ENCODE measurements around the gene MMP14. TPM values are rescaled to one million over a fixed set of nuclear protein-coding genes. Genes with fewer than 3 reads are reported as not detected.

MMP14 gene
- total and polyA plus RNA-seq, 2 experiments from 2014 or later: 21.4 to 160 TPM

- Histone ChIP-seq H3K4me3 (peak overlapping the region; percentile 93), H3K79me2 (peaks cover 22% of the 10 kb centered on the region), H3K9me3 (ENCODE audit: low read depth) (no peaks in the 10 kb centered on the region), H2AFZ (peak overlapping the region; percentile 77), H3K9me2 (replicated peaks; ENCODE audit: insufficient read depth) (no peaks in the 10 kb centered on the region), H3K27me3 (no peaks in the 10 kb centered on the region), H3K4me2 (peak overlapping the region; percentile 88), H3K4me1 (ENCODE audit: insufficient read depth) (no peaks in the 10 kb centered on the region), H3K36me3 (replicated peaks; ENCODE audit: insufficient read depth, low read depth) (no peaks in the 10 kb centered on the region), H3K27ac (peak overlapping the region; percentile 87), H4K20me1 (ENCODE audit: insufficient read depth, poor library complexity, severe bottlenecking) (no peaks in the 10 kb centered on the region)
- TF ChIP-seq CTCF (IDR thresholded peaks at IDR 0.05; ENCODE audit: poor library complexity): no peak
- no peak for TF ChIP-seq EZH2phosphoT487 (IDR thresholded peaks at IDR 0.05; ENCODE audit: low read depth, severe bottlenecking, unreplicated experiment)
- TF ChIP-seq EZH2 (IDR thresholded peaks at IDR 0.05; ENCODE audit: borderline replicate concordance): no peak
- WGBS (ENCODE audit: low lambda C conversion rate, missing lambda C conversion rate): 25% methylated on average over 3 of the region's 3 CpGs
- DNase-seq (ENCODE audit: low spot score): no peak
These were observed 5.9 kb upstream of the MMP14 start for GRCh38 chr14:22830443-22831010.

- no peak for DNase-seq (ENCODE audit: low spot score)
- Histone ChIP-seq H2AFZ (no peak overlapping the region), H3K4me2 (peak overlapping the region; percentile 88), H3K9me2 (replicated peaks; ENCODE audit: insufficient read depth) (no peaks in the 10 kb centered on the region), H3K27ac (peak overlapping the region; percentile 98), H4K20me1 (ENCODE audit: insufficient read depth, poor library complexity, severe bottlenecking) (peaks cover 13% of the 10 kb centered on the region), H3K36me3 (replicated peaks; ENCODE audit: insufficient read depth, low read depth) (no peaks in the 10 kb centered on the region), H3K4me3 (no peak overlapping the region), H3K9me3 (ENCODE audit: low read depth) (no peaks in the 10 kb centered on the region), H3K27me3 (no peaks in the 10 kb centered on the region), H3K79me2 (peaks cover 56% of the 10 kb centered on the region), H3K4me1 (ENCODE audit: insufficient read depth) (peaks cover 15% of the 10 kb centered on the region)
- TF ChIP-seq EZH2 (IDR thresholded peaks at IDR 0.05; ENCODE audit: borderline replicate concordance) (no peak), EZH2phosphoT487 (IDR thresholded peaks at IDR 0.05; ENCODE audit: low read depth, severe bottlenecking, unreplicated experiment) (no peak), CTCF (IDR thresholded peaks at IDR 0.05; ENCODE audit: poor library complexity) (no peak)
- 83% methylated on average over 3 of the region's 3 CpGs for WGBS (ENCODE audit: low lambda C conversion rate, missing lambda C conversion rate)
These were observed 880 bp upstream of the MMP14 start for GRCh38 chr14:22835505-22835904.

- peaks cover 15% of the 10 kb centered on the region for H3K4me1 ChIP-seq (ENCODE audit: insufficient read depth)
- no peaks in the 10 kb centered on the region for H3K36me3 ChIP-seq (replicated peaks; ENCODE audit: insufficient read depth, low read depth)
- H3K4me2 ChIP-seq: peak overlapping the region; percentile 88
- H2AFZ ChIP-seq: peak overlapping the region; percentile 49
- H3K4me3 ChIP-seq: peak overlapping the region; percentile 89
- H3K79me2 ChIP-seq: peaks cover 58% of the 10 kb centered on the region
- H3K9me2 ChIP-seq (replicated peaks; ENCODE audit: insufficient read depth): no peaks in the 10 kb centered on the region
- peaks cover 17% of the 10 kb centered on the region for H4K20me1 ChIP-seq (ENCODE audit: insufficient read depth, poor library complexity, severe bottlenecking)
- no peaks in the 10 kb centered on the region for H3K27me3 ChIP-seq
- TF ChIP-seq EZH2 (IDR thresholded peaks at IDR 0.05; ENCODE audit: borderline replicate concordance): no peak
- TF ChIP-seq EZH2phosphoT487 (IDR thresholded peaks at IDR 0.05; ENCODE audit: low read depth, severe bottlenecking, unreplicated experiment): no peak
- H3K9me3 ChIP-seq (ENCODE audit: low read depth): no peaks in the 10 kb centered on the region
- H3K27ac ChIP-seq: peak overlapping the region; percentile 98
- DNase-seq (ENCODE audit: low spot score): peak; percentile 79
- 2% methylated on average over 50 of the region's 57 CpGs for WGBS (ENCODE audit: low lambda C conversion rate, missing lambda C conversion rate)
These were observed 847 bp downstream of the MMP14 start for GRCh38 chr14:22837114-22837749.

All from hepatocyte (in vitro differentiated cells).